ENCODE results near the gene KIR3DL3. TPM values are rescaled to one million over a fixed set of nuclear protein-coding genes. Genes with fewer than 3 reads are reported as not detected.
A peak's percentile ranks its signal among the peaks of the same experiment; 100 is the strongest.
"Not testable (repeated sequence)": the region's sequence is repeated elsewhere in the genome, so short reads cannot be mapped to it uniquely, and the experiment has no call there.

KIR3DL3 gene
- not detected for total RNA-seq

- no peak for DNase-seq
Observed at GRCh38 chr19:54724142-54724541, at the start of gene KIR3DL3. TSS of gene KIR3DL3 (plus strand) at chr19:54724442. CDS start at chr19:54724497, 55 bp downstream.

- peak; percentile 59 for DNase-seq
Observed at GRCh38 chr19:54676210-54676834, 47.9 kb upstream of the KIR3DL3 start.

- DNase-seq = no peak
Observed at GRCh38 chr19:54677217-54677616, 47.0 kb upstream of the KIR3DL3 start.

GRCh38 chr19:54681596-54681995, 42.6 kb upstream of the KIR3DL3 start:
- not testable (repeated sequence) for DNase-seq

- DNase-seq = no peak
Observed at GRCh38 chr19:54682306-54682856, 41.9 kb upstream of the KIR3DL3 start.

- DNase-seq = peak; percentile 44
Observed at GRCh38 chr19:54684527-54684926, 39.7 kb upstream of the KIR3DL3 start.

GRCh38 chr19:54691582-54692297, 32.5 kb upstream of the KIR3DL3 start:
- no peak for DNase-seq

- DNase-seq = no peak
Observed at GRCh38 chr19:54692298-54692615, 32.0 kb upstream of the KIR3DL3 start.

GRCh38 chr19:54694648-54695047, 29.6 kb upstream of the KIR3DL3 start:
- DNase-seq = no peak

- DNase-seq = no peak
Observed at GRCh38 chr19:54696117-54696548, 28.1 kb upstream of the KIR3DL3 start.

- DNase-seq = no peak
Observed at GRCh38 chr19:54696766-54697165, 27.5 kb upstream of the KIR3DL3 start.

GRCh38 chr19:54697716-54698115, 26.5 kb upstream of the KIR3DL3 start:
- DNase-seq = not testable (repeated sequence)

GRCh38 chr19:54704928-54705327, 19.3 kb upstream of the KIR3DL3 start:
- no peak for DNase-seq

GRCh38 chr19:54707962-54708361, 16.3 kb upstream of the KIR3DL3 start:
- no peak for DNase-seq

- no peak for DNase-seq
Observed at GRCh38 chr19:54708781-54709180, 15.5 kb upstream of the KIR3DL3 start.

- no peak for DNase-seq
Observed at GRCh38 chr19:54709212-54709948, 14.9 kb upstream of the KIR3DL3 start.

- DNase-seq = not testable (repeated sequence)
Observed at GRCh38 chr19:54709956-54710355, 14.3 kb upstream of the KIR3DL3 start.

GRCh38 chr19:54724644-54725043, 402 bp downstream of the KIR3DL3 start:
- DNase-seq = no peak

GRCh38 chr19:54725321-54725720, 1.1 kb downstream of the KIR3DL3 start:
- DNase-seq = no peak

- no peak for DNase-seq
Observed at GRCh38 chr19:54727562-54727961, 3.3 kb downstream of the KIR3DL3 start.

GRCh38 chr19:54728167-54728566, 3.9 kb downstream of the KIR3DL3 start:
- no peak for DNase-seq

GRCh38 chr19:54729416-54730188, 5.4 kb downstream of the KIR3DL3 start:
- no peak for DNase-seq
